ENCODE measurements around the gene CEBPG.

CEBPG gene

DNA sequence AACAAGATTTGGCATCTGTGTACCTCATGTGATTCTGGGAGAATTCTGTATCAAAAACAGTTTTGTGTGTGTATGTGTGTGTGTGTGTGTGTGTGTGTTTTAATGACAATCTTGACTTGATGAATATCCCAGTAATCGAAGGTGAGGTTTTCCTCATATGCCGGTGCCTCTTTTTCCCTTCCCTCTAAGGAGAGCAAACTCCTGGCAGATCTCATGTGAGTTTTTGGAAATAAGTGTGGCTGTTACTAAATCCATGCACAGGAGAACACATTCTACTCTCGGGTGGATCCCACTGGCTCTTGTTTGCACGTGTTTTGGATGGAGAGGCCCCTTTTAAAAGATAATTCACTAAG is 29.0 kb upstream of the CEBPG start:
- TF ChIP-seq, protein P1, sequence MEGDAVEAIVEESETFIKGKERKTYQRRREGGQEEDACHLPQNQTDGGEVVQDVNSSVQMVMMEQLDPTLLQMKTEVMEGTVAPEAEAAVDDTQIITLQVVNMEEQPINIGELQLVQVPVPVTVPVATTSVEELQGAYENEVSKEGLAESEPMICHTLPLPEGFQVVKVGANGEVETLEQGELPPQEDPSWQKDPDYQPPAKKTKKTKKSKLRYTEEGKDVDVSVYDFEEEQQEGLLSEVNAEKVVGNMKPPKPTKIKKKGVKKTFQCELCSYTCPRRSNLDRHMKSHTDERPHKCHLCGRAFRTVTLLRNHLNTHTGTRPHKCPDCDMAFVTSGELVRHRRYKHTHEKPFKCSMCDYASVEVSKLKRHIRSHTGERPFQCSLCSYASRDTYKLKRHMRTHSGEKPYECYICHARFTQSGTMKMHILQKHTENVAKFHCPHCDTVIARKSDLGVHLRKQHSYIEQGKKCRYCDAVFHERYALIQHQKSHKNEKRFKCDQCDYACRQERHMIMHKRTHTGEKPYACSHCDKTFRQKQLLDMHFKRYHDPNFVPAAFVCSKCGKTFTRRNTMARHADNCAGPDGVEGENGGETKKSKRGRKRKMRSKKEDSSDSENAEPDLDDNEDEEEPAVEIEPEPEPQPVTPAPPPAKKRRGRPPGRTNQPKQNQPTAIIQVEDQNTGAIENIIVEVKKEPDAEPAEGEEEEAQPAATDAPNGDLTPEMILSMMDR (IDR thresholded peaks at IDR 0.05; ENCODE audit: extremely low read depth, missing control alignments) = no peak
- DNase-seq (ENCODE audit: low spot score) = no peak

DNA sequence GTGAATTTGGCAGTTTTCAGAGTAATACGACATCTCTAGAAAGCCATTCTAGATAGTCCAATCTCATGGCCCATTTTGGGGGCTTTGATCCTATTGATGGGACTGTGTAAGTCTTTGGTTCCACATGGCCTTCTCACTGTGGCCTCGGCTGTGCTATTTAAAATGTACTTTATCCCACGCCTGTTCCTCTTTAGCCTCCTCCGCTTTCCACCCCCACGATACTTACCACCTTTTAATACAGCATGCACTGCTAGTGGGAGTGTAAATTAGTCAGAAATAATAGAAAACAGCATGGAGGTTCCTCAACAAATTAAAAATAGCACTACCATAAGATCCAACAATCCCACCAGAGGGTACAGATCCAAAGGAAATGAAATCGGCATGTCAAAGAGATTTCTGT is 28.3 kb upstream of the CEBPG start:
- DNase-seq (ENCODE audit: low spot score) = no peak

DNA sequence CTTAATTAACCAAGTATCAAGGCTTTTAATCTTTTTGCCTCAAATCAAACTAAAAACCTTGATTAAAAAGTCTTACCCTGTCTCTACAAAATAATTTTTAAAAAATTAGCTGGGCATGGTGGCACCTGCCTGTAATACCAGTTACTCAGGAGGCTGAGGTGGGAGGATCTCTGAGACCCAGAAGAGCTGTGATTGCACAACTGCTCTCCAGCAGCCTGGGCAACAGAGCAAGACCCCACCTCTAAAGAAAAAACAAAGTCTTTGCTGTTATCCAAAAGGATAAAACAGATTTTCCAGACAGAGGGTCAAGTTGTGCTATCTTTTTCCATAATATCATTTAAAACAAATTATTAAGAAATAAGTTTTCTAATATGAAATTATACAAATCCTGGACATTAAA is 26.8 kb upstream of the CEBPG start:
- no peak for DNase-seq (ENCODE audit: low spot score)

More for the DNA sequence above, 28.3 kb upstream of the CEBPG start:
- TF ChIP-seq, protein P1 (IDR thresholded peaks at IDR 0.05; ENCODE audit: extremely low read depth, missing control alignments) = no peak

DNA sequence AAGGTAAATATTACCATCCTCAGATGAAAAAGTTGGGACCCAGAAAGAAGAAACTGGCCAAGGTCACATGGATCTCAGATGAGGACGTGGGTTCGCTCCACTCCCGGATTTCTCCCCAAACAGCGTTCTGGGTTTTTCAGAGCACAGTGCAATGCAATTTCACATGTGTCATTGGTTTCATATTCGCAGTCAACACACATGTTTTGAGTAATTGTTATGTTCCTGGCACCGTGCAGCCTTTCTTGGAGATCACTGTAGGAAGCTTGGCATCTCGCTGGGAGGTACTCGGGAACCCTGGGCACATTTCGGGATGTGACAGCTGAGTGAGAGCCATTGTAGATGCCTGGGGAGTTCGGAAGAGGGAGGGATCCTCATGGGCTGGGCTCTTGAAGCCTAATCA is 26.2 kb upstream of the CEBPG start:
- no peak for DNase-seq (ENCODE audit: low spot score)
- TF ChIP-seq, protein P1 (IDR thresholded peaks at IDR 0.05; ENCODE audit: extremely low read depth, missing control alignments) = no peak

More for the DNA sequence above, 26.8 kb upstream of the CEBPG start:
- TF ChIP-seq, protein P1 (IDR thresholded peaks at IDR 0.05; ENCODE audit: extremely low read depth, missing control alignments) = no peak

DNA sequence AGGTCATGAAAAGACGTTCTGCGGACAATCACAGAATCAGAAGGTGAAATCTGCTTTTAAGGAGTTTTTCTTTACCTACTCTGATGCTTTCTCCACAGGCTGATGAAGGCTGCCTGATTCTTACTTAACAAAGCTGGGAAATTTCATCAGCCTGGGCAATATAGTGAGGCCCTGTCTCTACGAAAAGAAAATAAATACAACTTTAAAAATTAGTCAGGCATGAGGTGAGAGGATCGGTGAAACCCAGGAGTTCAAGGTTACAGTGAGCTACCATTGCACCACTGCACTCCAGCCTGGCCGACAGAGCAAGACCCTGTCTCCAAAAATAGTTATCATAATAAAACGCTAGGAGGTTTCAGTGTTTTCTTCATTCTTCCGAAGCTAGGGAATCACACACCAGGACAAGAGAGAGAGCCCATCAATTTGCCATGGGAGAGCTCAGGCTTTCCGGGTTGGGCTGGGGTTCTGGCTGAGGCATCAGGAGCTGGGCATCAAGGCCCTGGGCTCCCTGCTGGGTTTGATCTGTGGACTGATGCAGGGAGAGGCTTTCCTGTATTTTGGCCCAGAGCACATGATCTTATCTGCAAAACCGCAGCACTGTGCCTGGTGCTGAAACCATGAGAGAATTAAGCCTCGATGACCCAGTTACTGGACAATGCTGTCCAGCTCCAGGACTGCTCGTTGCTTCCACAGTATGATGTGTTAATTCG is 25.1 kb upstream of the CEBPG start:
- TF ChIP-seq, protein P1 (IDR thresholded peaks at IDR 0.05; ENCODE audit: extremely low read depth, missing control alignments) = no peak
- no peak for DNase-seq (ENCODE audit: low spot score)

DNA sequence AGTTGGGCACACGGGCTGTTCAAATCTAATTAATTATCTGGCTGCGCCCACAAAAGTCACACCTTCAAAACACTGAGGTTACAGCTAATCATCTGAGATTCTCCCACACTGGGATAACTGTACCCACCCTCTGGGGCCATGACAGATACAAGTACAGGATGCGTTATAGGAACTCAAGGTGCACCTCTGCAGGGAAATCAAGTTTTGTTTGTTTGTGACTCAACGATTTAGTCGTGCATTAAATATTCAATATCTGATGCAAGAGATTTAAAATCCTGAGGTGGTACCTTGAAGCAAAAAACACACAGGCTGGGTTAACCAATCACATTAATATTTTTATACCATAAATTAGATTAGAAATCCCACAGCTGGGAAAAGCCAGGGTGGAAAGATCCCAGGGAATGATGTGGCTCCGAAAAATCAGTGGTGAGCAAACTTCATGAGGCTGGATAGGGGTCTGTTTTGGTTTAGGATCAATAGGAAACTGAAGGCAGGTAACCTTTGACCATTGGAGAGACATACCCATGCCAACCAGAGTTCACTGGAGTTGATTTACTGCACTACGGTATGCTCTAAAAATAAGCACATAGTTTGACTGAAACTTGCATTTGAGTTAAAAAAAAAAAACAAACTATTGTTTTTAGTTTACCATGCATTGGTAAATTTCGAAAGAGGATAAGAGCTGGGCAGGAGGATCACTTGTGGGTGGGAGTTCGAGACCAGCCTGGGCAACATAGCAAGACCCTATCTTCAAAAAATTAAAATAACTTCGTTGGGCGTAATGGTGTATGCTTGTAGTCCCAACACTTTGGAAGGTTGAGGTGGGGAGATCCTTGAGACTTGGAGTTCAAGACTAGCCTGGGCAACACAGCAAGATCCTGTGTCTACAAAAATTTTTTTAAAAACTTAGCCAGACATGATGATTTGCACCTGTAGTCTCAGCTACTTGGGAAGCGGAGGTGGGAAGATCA is 23.9 kb upstream of the CEBPG start:
- no peak for DNase-seq (ENCODE audit: low spot score)
- TF ChIP-seq, protein P1 (IDR thresholded peaks at IDR 0.05; ENCODE audit: extremely low read depth, missing control alignments) = no peak

Measured in GM20000 (cell line).